HUDEP-2 (cell line): ENCODE data around the gene DMP1.

Experiments
- DNase-seq, 76 experiments: peaks; one replicate each; lab custom pipeline; 2025; ENCODE audit not compliant: unreplicated experiment in 76 of 76; lab: John Stamatoyannopoulos, UW

The DMP1 gene

GRCh38 chr4:87649980-87650379, at the start of gene DMP1:
Gene DMP1 (plus strand): TSS chr4:87650280. CDS start chr4:87656493, 6,213 bp downstream.
- DNase-seq = no peak

GRCh38 chr4:87601361-87601760, 48.7 kb upstream of the DMP1 start:
- DNase-seq = no peak

- DNase-seq = no peak
Measured at GRCh38 chr4:87608229-87608628, 41.9 kb upstream of the DMP1 start, which contains the start of gene DSPP. Gene DSPP (plus strand): TSS chr4:87608529. CDS start chr4:87610909, 2,380 bp downstream.

GRCh38 chr4:87614292-87614890, 35.7 kb upstream of the DMP1 start:
- no peak for DNase-seq

GRCh38 chr4:87616268-87616667, 33.8 kb upstream of the DMP1 start:
- DNase-seq = no peak

- DNase-seq = no peak
Measured at GRCh38 chr4:87620086-87620485, 30.0 kb upstream of the DMP1 start.

GRCh38 chr4:87620491-87620890, 29.6 kb upstream of the DMP1 start:
- no peak for DNase-seq

- no peak for DNase-seq
Measured at GRCh38 chr4:87622303-87622702, 27.8 kb upstream of the DMP1 start.

- DNase-seq = no peak
Measured at GRCh38 chr4:87624698-87625097, 25.4 kb upstream of the DMP1 start.

- no peak for DNase-seq
Measured at GRCh38 chr4:87631668-87632067, 18.4 kb upstream of the DMP1 start.

- DNase-seq = no peak
Measured at GRCh38 chr4:87632469-87632868, 17.6 kb upstream of the DMP1 start.

- no peak for DNase-seq
Measured at GRCh38 chr4:87633243-87633642, 16.8 kb upstream of the DMP1 start.

- DNase-seq = no peak
Measured at GRCh38 chr4:87644286-87644685, 5.8 kb upstream of the DMP1 start.

GRCh38 chr4:87650938-87651337, 858 bp downstream of the DMP1 start:
- no peak for DNase-seq

- no peak for DNase-seq
Measured at GRCh38 chr4:87651941-87652340, 1.9 kb downstream of the DMP1 start.

- no peak for DNase-seq
Measured at GRCh38 chr4:87654487-87655044, 4.5 kb downstream of the DMP1 start.

- DNase-seq = no peak
Measured at GRCh38 chr4:87657525-87657924, 7.4 kb downstream of the DMP1 start.

- no peak for DNase-seq
Measured at GRCh38 chr4:87659247-87659931, 9.3 kb downstream of the DMP1 start.

- DNase-seq = no peak
Measured at GRCh38 chr4:87662871-87663270, 12.8 kb downstream of the DMP1 start.

- no peak for DNase-seq
Measured at GRCh38 chr4:87669373-87669772, 19.3 kb downstream of the DMP1 start.

GRCh38 chr4:87677731-87678130, 27.7 kb downstream of the DMP1 start:
- DNase-seq = no peak
